ENCODE results near the gene PDE2A.
"Not testable (repeated sequence)": the region's sequence is repeated elsewhere in the genome, so short reads cannot be mapped to it uniquely, and the experiment has no call there.

Gene PDE2A

GRCh38 chr11:72573855-72574445 is 100.3 kb downstream of the PDE2A start:
- no peak for DNase-seq

GRCh38 chr11:72573072-72573854 is 101.0 kb downstream of the PDE2A start:
- DNase-seq = peak; percentile 23

- DNase-seq = not testable (repeated sequence)
These were observed 101.7 kb downstream of the PDE2A start for GRCh38 chr11:72572540-72572939.

- no peak for DNase-seq
These were observed 103.1 kb downstream of the PDE2A start for GRCh38 chr11:72570893-72571661.

GRCh38 chr11:72569966-72570892 is 104.0 kb downstream of the PDE2A start:
- no peak for DNase-seq

- DNase-seq = no peak
These were observed 105.4 kb downstream of the PDE2A start for GRCh38 chr11:72568861-72569260.

- no peak for DNase-seq
These were observed 111.8 kb downstream of the PDE2A start for GRCh38 chr11:72562431-72562830.

GRCh38 chr11:72561856-72562255 is 112.4 kb downstream of the PDE2A start:
- DNase-seq = no peak

GRCh38 chr11:72560864-72561263 is 113.4 kb downstream of the PDE2A start:
- DNase-seq = not testable (repeated sequence)

- DNase-seq = no peak
These were observed 117.8 kb downstream of the PDE2A start for GRCh38 chr11:72556433-72556832.

- DNase-seq = not testable (repeated sequence)
These were observed 119.2 kb downstream of the PDE2A start for GRCh38 chr11:72555014-72555522.

- no peak for DNase-seq
These were observed 120.5 kb downstream of the PDE2A start for GRCh38 chr11:72553706-72554105.

- no peak for DNase-seq
These were observed 121.8 kb downstream of the PDE2A start for GRCh38 chr11:72552399-72552910.

GRCh38 chr11:72551571-72551970 is 122.7 kb downstream of the PDE2A start:
- no peak for DNase-seq

GRCh38 chr11:72548463-72548862 is 125.8 kb downstream of the PDE2A start:
- DNase-seq = no peak

- DNase-seq = no peak
These were observed 127.4 kb downstream of the PDE2A start for GRCh38 chr11:72546866-72547265.

GRCh38 chr11:72544589-72544988 is 129.6 kb downstream of the PDE2A start:
- DNase-seq = no peak

GRCh38 chr11:72543849-72544542 is 130.2 kb downstream of the PDE2A start:
- DNase-seq = no peak

GRCh38 chr11:72541257-72541974 is 132.8 kb downstream of the PDE2A start:
- DNase-seq = no peak

- DNase-seq = no peak
These were observed 137.2 kb downstream of the PDE2A start for GRCh38 chr11:72537051-72537450.

GRCh38 chr11:72535194-72535547 is 139.1 kb downstream of the PDE2A start:
- DNase-seq = no peak

Measured in SHP77 treated with DMSO at 0.1 percent for 48 hours (cell line).